Spleen (tissue), 11 donors: ENCODE results near the gene NGFR. TPM values are rescaled to one million over a fixed set of nuclear protein-coding genes. Genes with fewer than 3 reads are reported as not detected.

Source experiments
- DNase-seq: peaks from one replicate; pipeline ENCODE4 v3.0.0-alpha.2; 2020
- H3K27ac ChIP-seq, 8 donors: fragments of 200-600 bp; sonication (generic) in 7 of 8; 1 replicate in 4 of 8; 2 replicates in 4 of 8; pipeline versions ENCODE4 v1.5.0 to v1.8.0; 2016 to 2021; ENCODE audit warnings: inconsistent platforms in 4 of 8, mild to moderate bottlenecking in 4 of 8, moderate library complexity in 1 of 8
- H3K27me3 ChIP-seq, 7 donors: fragments of 200-600 bp; sonication (generic) in 6 of 7; replicated peaks in 1 of 7; 1 replicate in 4 of 7; 2 replicates in 3 of 7; pipeline versions ENCODE4 v1.5.0 to v1.8.0; 2016 to 2021; ENCODE audit warnings: inconsistent platforms in 3 of 7, mild to moderate bottlenecking in 1 of 7
- H3K36me3 ChIP-seq, 6 donors: fragments of 200-600 bp; sonication (generic) in 5 of 6; 1 replicate in 4 of 6; 2 replicates in 2 of 6; pipeline versions ENCODE4 v1.5.0 to v1.8.0; 2016 to 2021; ENCODE audit warnings: inconsistent platforms in 2 of 6
- H3K4me1 ChIP-seq, 6 donors: fragments of 200-600 bp; sonication (generic) in 5 of 6; 1 replicate in 3 of 6; 2 replicates in 3 of 6; pipeline versions ENCODE4 v1.5.0 to v1.8.0; 2016 to 2021; ENCODE audit warnings: inconsistent platforms in 3 of 6
- H3K4me3 ChIP-seq, 8 donors: fragments of 200-600 bp; sonication (generic) in 7 of 8; 1 replicate in 4 of 8; 2 replicates in 4 of 8; pipeline versions ENCODE4 v1.5.0 to v1.8.0; 2016 to 2021; ENCODE audit warnings: inconsistent platforms in 4 of 8, mild to moderate bottlenecking in 4 of 8, moderate library complexity in 2 of 8
- H3K9me3 ChIP-seq, 8 donors: fragments of 200-600 bp; sonication (generic) in 7 of 8; 1 replicate in 4 of 8; 2 replicates in 4 of 8; pipeline versions ENCODE4 v1.5.0 to v1.8.0; 2016 to 2021; ENCODE audit warnings: inconsistent platforms in 4 of 8
- POLR2A ChIP-seq, 3 donors: fragments of 450-650 bp; IDR thresholded peaks; one replicate each; pipeline ENCODE4 v1.5.1; 2017; ENCODE audit warnings: antibody characterized with exemption in 3 of 3, mild to moderate bottlenecking in 1 of 3
- POLR2AphosphoS5 ChIP-seq, 3 donors: sonication (generic); formaldehyde crosslinking; IDR thresholded peaks; one replicate each; pipeline ENCODE4 v1.5.1; 2017; ENCODE audit warnings: antibody characterized with exemption in 3 of 3
- WGBS, 5 donors: extraction: QIAGEN DNeasy Blood & Tissue Kit in 3 of 5; methylation state at CpG; one replicate each; pipeline versions ENCODE4 v1.1.5 to v1.1.7; 2013 to 2018; 5-methylcytosine and 5-hydroxymethylcytosine counted together
- intact Hi-C: fragments of 100-400 bp; cut with DNase I; formaldehyde crosslinking; loops from one replicate; pipeline ENCODE4 v1.15.0; 2023; ENCODE audit warnings: low total_unique reads
- polyA plus RNA-seq, 3 donors: library from polyadenylated mRNA; stranded (reverse); fragments of 200-250 nt; gene quantifications; one replicate each; pipeline ENCODE4 v1.2.1, GENCODE V29; 2013
- total RNA-seq, 7 donors: library from RNA; depleted of rRNA in 3 of 7; stranded (reverse); fragments of >200 nt in 3 of 7; fragmentation: NEBNext Ultra II Directional in 4 of 7; extraction: Animal tissue kit (Norgen Biotek cat#: 25700) in 4 of 7; gene quantifications; one replicate each; pipeline versions ENCODE4 v1.1.0 to v1.2.1, GENCODE V29; 2016 to 2021
- TF ChIP-seq, protein P1 (sequence below), 11 experiments: fragments of 200-600 bp in 7 of 11; fragments of 450-650 bp in 4 of 11; sonication (generic) in 4 of 11; IDR thresholded peaks in 8 of 11; conservative IDR thresholded peaks in 3 of 11; 1 replicate in 7 of 11; 2 replicates in 4 of 11; pipeline versions ENCODE4 v1.4.0 to v1.8.0; 2016 to 2021; ENCODE audit warnings: antibody characterized with exemption in 11 of 11, inconsistent platforms in 4 of 11, mild to moderate bottlenecking in 1 of 11
- donor health status: healthy with polysubstance abuse.
- donor health status: DM: no; HTN: no; CAD: no; lungs with moderate emphysema.
- donor health status: DM: no; HTN: no; CAD: no.
- donor health status: Bipolar disorder and iron deficiency.
- donor health status: healthy.
- donor health status: DM: no; HTN: no; CAD: no.
- donor health status: DM: yes; HTN: yes; CAD: no.

The NGFR gene
- total and polyA plus RNA-seq, 10 donors = 4.1 to 36.8 (median 13.9) TPM

DNA sequence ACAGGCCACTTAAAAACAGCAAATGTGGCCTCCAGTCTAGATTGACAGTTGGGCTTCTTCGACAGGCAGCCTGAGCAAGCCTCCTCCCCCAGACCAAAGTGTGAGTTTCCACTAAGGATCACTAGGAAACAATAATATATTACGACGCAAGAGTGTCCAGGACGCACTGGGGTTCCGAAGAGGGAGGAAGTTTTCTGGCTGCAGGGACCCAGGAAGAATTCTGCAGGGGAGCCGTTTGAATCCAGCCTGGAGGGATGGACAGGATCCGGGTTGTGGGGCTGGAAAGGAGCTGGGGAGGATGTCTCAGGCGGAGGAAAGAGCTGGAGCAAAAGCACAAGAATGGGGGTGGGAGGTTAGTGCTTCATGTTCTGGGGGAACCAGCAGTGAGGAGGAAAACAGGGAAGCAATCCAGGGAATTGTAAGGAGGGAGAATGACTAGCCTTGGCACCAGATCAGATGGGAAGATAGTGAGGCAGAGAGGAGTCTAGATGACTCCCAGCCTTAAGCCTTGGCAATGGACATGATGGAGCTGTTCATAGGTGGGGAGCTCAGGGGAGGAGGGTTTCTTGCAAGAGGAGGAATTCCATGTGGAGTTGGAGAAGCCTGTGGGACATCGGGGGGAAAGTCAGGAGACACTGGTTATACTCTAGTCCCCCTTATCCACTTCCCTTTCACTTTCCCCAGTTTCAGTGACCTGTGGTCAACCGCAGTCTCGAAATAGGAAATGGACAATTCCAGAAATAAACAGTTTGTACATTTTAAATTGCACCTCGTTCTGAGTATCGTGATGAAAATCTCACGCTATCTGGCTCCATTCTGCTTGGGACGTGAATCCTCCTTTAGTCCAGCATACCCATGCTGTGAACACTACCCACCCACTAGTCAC lies 26.6 kb downstream of the NGFR start:
- Histone ChIP-seq H3K9me3 (no peaks in the 10 kb centered on the region), H3K36me3 (no peaks in the 10 kb centered on the region), H3K27me3 (peaks cover 0 to 17% (median 0%) of the 10 kb centered on the region in 7 donors), H3K4me3 (no peak overlapping the region), H3K27ac (no peak overlapping the region), H3K4me1 (peaks cover 0 to 18% (median 6%) of the 10 kb centered on the region in 6 donors)
- intact Hi-C loops = no loop called here
- DNase-seq = no peak
- WGBS, 5 donors = 53 to 68% (median 62%) methylated on average over 15 of the region's 15 CpGs
- TF ChIP-seq POLR2A (IDR thresholded peaks at IDR 0.05) (no peak), POLR2AphosphoS5 (IDR thresholded peaks at IDR 0.05) (no peak)
- TF ChIP-seq, protein P1, sequence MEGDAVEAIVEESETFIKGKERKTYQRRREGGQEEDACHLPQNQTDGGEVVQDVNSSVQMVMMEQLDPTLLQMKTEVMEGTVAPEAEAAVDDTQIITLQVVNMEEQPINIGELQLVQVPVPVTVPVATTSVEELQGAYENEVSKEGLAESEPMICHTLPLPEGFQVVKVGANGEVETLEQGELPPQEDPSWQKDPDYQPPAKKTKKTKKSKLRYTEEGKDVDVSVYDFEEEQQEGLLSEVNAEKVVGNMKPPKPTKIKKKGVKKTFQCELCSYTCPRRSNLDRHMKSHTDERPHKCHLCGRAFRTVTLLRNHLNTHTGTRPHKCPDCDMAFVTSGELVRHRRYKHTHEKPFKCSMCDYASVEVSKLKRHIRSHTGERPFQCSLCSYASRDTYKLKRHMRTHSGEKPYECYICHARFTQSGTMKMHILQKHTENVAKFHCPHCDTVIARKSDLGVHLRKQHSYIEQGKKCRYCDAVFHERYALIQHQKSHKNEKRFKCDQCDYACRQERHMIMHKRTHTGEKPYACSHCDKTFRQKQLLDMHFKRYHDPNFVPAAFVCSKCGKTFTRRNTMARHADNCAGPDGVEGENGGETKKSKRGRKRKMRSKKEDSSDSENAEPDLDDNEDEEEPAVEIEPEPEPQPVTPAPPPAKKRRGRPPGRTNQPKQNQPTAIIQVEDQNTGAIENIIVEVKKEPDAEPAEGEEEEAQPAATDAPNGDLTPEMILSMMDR (IDR thresholded peaks at IDR 0.05 in 8 of 11, conservative IDR thresholded peaks at IDR 0.05 in 3 of 11) = no peak

DNA sequence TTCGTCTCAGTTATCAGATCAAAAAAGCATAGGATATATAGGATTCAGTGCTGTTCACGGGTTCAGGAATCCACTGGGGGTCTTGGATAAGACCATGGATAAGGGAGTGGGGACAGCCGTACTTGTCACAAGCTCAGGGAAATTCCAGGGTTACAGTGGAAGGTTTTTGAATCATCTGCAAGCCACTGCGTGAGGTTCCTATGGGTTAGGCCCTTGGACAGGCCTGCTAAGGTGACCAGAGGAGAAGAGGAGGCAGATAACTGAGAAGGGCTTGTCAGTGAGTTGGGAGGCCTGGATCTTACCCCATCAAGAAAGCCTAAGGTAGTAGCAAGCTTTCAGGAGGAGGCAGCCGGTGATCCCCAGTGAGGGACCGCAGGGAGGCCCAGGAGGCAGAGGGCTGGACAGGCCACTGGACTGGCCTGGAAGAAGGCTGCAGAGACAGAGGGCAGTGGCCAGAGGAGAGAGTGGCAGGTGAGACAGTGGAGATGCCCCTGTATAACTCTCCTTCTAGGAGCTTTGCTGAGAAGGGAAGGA lies 27.3 kb downstream of the NGFR start:
- Histone ChIP-seq H3K36me3 (no peaks in the 10 kb centered on the region), H3K27ac (no peak overlapping the region), H3K9me3 (no peaks in the 10 kb centered on the region), H3K4me1 (peaks cover 0 to 18% (median 6%) of the 10 kb centered on the region in 6 donors), H3K4me3 (no peak overlapping the region), H3K27me3 (peaks cover 0 to 17% (median 0%) of the 10 kb centered on the region in 7 donors)
- 74 to 94% (median 84%) methylated on average over 6 of the region's 6 CpGs for WGBS, 5 donors
- TF ChIP-seq POLR2AphosphoS5 (IDR thresholded peaks at IDR 0.05) (no peak), POLR2A (IDR thresholded peaks at IDR 0.05) (no peak)
- TF ChIP-seq, protein P1 (IDR thresholded peaks at IDR 0.05 in 8 of 11, conservative IDR thresholded peaks at IDR 0.05 in 3 of 11) = no peak
- intact Hi-C loops = no loop called here
- peak; percentile 56 for DNase-seq

DNA sequence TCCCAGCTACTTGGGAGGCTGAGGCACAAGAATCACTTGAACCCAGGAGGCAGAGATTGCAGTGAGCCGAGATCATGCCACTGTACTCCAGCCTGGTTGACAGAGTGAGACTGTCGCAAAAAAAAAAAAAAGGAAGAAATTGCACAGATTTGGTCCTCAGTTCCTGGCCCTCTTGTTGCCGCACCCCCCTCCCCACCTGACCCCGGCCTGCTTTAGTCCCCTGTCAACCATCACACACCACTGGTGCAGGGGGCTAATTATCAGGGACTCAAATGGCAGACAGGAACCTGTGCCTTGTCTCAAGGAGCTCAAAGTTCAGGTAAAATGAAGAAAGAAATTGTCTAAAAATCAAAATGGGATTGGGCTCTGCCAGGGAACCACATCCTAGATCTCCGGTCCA lies 28.1 kb downstream of the NGFR start:
- H3K9me3 ChIP-seq = no peaks in the 10 kb centered on the region
- no peak overlapping the region for H3K27ac ChIP-seq
- 75 to 88% (median 81%) methylated on average over 5 of the region's 5 CpGs for WGBS, 5 donors
- no peaks in the 10 kb centered on the region for H3K36me3 ChIP-seq
- intact Hi-C loops = no loop called here
- no peak for TF ChIP-seq POLR2A (IDR thresholded peaks at IDR 0.05)
- TF ChIP-seq POLR2AphosphoS5 (IDR thresholded peaks at IDR 0.05) = no peak
- TF ChIP-seq, protein P1 (IDR thresholded peaks at IDR 0.05 in 8 of 11, conservative IDR thresholded peaks at IDR 0.05 in 3 of 11) = no peak
- H3K4me3 ChIP-seq = no peak overlapping the region
- H3K27me3 ChIP-seq = peaks cover 0 to 22% (median 0%) of the 10 kb centered on the region in 7 donors
- H3K4me1 ChIP-seq = peaks cover 0 to 18% (median 6%) of the 10 kb centered on the region in 6 donors
- peak; percentile 10 for DNase-seq
